Measurements from ENCODE around the gene B9D2. TPM values are rescaled to one million over a fixed set of nuclear protein-coding genes. Genes with fewer than 3 reads are reported as not detected.
A peak's percentile ranks its signal among the peaks of the same experiment; 100 is the strongest.

B9D2 gene
- total RNA-seq, 6 experiments from 2014 or later: 1.7 to 4.4 (median 2.6) TPM

- peaks cover 11 to 29% (median 17%) of the 10 kb centered on the region in 4 donors for H3K36me3 ChIP-seq
Observed at GRCh38 chr19:41320568-41320967, 43.4 kb downstream of the B9D2 start.

GRCh38 chr19:41320185-41320518 lies 43.8 kb downstream of the B9D2 start:
- WGBS (ENCODE audit: insufficient coverage, low coverage, low lambda C conversion rate, missing lambda C conversion rate): 70% methylated on average over 2 of the region's 11 CpGs
- H3K27ac ChIP-seq: no peak overlapping the region
- H3K9me3 ChIP-seq: no peaks in the 10 kb centered on the region
- H3K36me3 ChIP-seq: peaks cover 11 to 29% (median 17%) of the 10 kb centered on the region in 4 donors
- H3K4me1 ChIP-seq: peaks cover 0 to 8% (median 1%) of the 10 kb centered on the region in 4 donors
- intact Hi-C loops (cut with DNase I): no loop called here
- DNase-seq (peak in 1 of 3 donors; percentile 43), ATAC-seq (no peak)
- H3K27me3 ChIP-seq: no peaks in the 10 kb centered on the region
- no peak overlapping the region for H3K4me3 ChIP-seq
- TF ChIP-seq CTCF (IDR thresholded peaks at IDR 0.05): no peak
- no peak for TF ChIP-seq POLR2A (IDR thresholded peaks at IDR 0.05)

More at GRCh38 chr19:41320568-41320967, 43.4 kb downstream of the B9D2 start:
- WGBS (ENCODE audit: insufficient coverage, low coverage, low lambda C conversion rate, missing lambda C conversion rate): no CpG with 5 or more reads among the region's 4 CpGs
- ATAC-seq (no peak), DNase-seq (no peak)
- Histone ChIP-seq H3K9me3 (no peaks in the 10 kb centered on the region), H3K27me3 (no peaks in the 10 kb centered on the region), H3K4me3 (no peak overlapping the region), H3K27ac (no peak overlapping the region), H3K4me1 (peaks cover 0 to 8% (median 3%) of the 10 kb centered on the region in 4 donors)
- no peak for TF ChIP-seq POLR2A (IDR thresholded peaks at IDR 0.05)
- TF ChIP-seq CTCF (IDR thresholded peaks at IDR 0.05): no peak
- intact Hi-C loops (cut with DNase I): no loop called here

GRCh38 chr19:41319500-41320184 lies 44.3 kb downstream of the B9D2 start:
- intact Hi-C loops (cut with DNase I): no loop called here
- TF ChIP-seq POLR2A (IDR thresholded peaks at IDR 0.05): no peak
- TF ChIP-seq CTCF (IDR thresholded peaks at IDR 0.05): no peak
- ATAC-seq (no peak), DNase-seq (peak in 1 of 3 donors; percentile 39)
- WGBS (ENCODE audit: insufficient coverage, low coverage, low lambda C conversion rate, missing lambda C conversion rate): 94% methylated on average over 6 of the region's 20 CpGs
- Histone ChIP-seq H3K4me3 (no peak overlapping the region), H3K27me3 (no peaks in the 10 kb centered on the region), H3K4me1 (peaks cover 0 to 8% (median 0%) of the 10 kb centered on the region in 4 donors), H3K9me3 (no peaks in the 10 kb centered on the region), H3K27ac (no peak overlapping the region), H3K36me3 (peaks cover 11 to 29% (median 17%) of the 10 kb centered on the region in 4 donors)

- no peak overlapping the region for H3K4me3 ChIP-seq
- ATAC-seq (no peak), DNase-seq (no peak)
- peaks cover 11 to 29% (median 20%) of the 10 kb centered on the region in 4 donors for H3K36me3 ChIP-seq
- no peak for TF ChIP-seq CTCF (IDR thresholded peaks at IDR 0.05)
- no peak for TF ChIP-seq POLR2A (IDR thresholded peaks at IDR 0.05)
- H3K27ac ChIP-seq: no peak overlapping the region
- no peaks in the 10 kb centered on the region for H3K27me3 ChIP-seq
- intact Hi-C loops (cut with DNase I): no loop called here
- H3K4me1 ChIP-seq: peaks cover 0 to 8% (median 0%) of the 10 kb centered on the region in 4 donors
- no peaks in the 10 kb centered on the region for H3K9me3 ChIP-seq
- 87% methylated on average over 3 of the region's 19 CpGs for WGBS (ENCODE audit: insufficient coverage, low coverage, low lambda C conversion rate, missing lambda C conversion rate)
Observed at GRCh38 chr19:41318696-41319499, 45.1 kb downstream of the B9D2 start.
